CD4-positive, alpha-beta T cell (primary cell): ENCODE results near the gene SLC23A2. TPM values are rescaled to one million over a fixed set of nuclear protein-coding genes. Genes with fewer than 3 reads are reported as not detected.

Experiments
- ATAC-seq: fragments of 200-7000 bp; cut with Tn5 transposase; one replicate; pipeline ENCODE4 v1.10.0; 2022; ENCODE audit warnings: mild to moderate bottlenecking; ENCODE audit not compliant: poor library complexity
- CTCF ChIA-PET: fragments of 350-600 bp; sonication (Branson Sonifier 250); formaldehyde crosslinking; loops from one replicate; lab custom pipeline; 2021; ENCODE audit warnings: antibody characterized with exemption, inconsistent platforms; lab: Charles Lee
- POLR2A ChIA-PET: fragments of 350-600 bp; sonication (Branson Sonifier 250); formaldehyde crosslinking; loops from one replicate; lab custom pipeline; 2021; ENCODE audit warnings: antibody characterized with exemption, inconsistent platforms; lab: Charles Lee
- DNase-seq, 14 experiments: peaks; one replicate each; pipeline ENCODE4 v3.0.0-alpha.2; 2013 to 2020; ENCODE audit warnings: mixed read lengths in 2 of 14
- H3K27ac ChIP-seq, 2 donors: one replicate each; pipeline versions ENCODE4 v1.5.1 to v1.7.0; 2013; ENCODE audit warnings: low read length in 2 of 2, low read depth in 1 of 2, mild to moderate bottlenecking in 1 of 2
- H3K27me3 ChIP-seq, 2 experiments: 1 replicate in 1 of 2; 2 replicates in 1 of 2; pipeline versions ENCODE4 v1.6.1 to v1.7.0; 2013; ENCODE audit warnings: low read length in 2 of 2, control low read depth in 1 of 2, mild to moderate bottlenecking in 1 of 2, moderate library complexity in 1 of 2; ENCODE audit not compliant: insufficient read depth in 2 of 2, control insufficient read depth in 1 of 2
- H3K36me3 ChIP-seq: one replicate; pipeline ENCODE4 v1.6.1; 2013; ENCODE audit warnings: low read length, control low read depth; ENCODE audit not compliant: insufficient read depth
- H3K4me1 ChIP-seq: one replicate; pipeline ENCODE4 v1.6.1; 2013; ENCODE audit warnings: low read length, control low read depth; ENCODE audit not compliant: insufficient read depth
- H3K4me3 ChIP-seq: one replicate; pipeline ENCODE4 v1.5.1; 2013; ENCODE audit warnings: mild to moderate bottlenecking, low read length, moderate library complexity
- H3K9me3 ChIP-seq, 2 experiments: 1 replicate in 1 of 2; 2 replicates in 1 of 2; pipeline versions ENCODE4 v1.6.1 to v1.7.0; 2013; ENCODE audit warnings: low read length in 2 of 2, mild to moderate bottlenecking in 2 of 2, control low read depth in 1 of 2, moderate library complexity in 1 of 2; ENCODE audit not compliant: control insufficient read depth in 1 of 2, insufficient read depth in 1 of 2
- H3K27ac Mint-ChIP-seq: one replicate; pipeline ENCODE4 v1.8.0; 2020; ENCODE audit warnings: mixed read lengths
- H3K27me3 Mint-ChIP-seq: one replicate; pipeline ENCODE4 v1.8.0; 2021; ENCODE audit warnings: mixed read lengths
- H3K36me3 Mint-ChIP-seq: one replicate; pipeline ENCODE4 v1.8.0; 2021; ENCODE audit warnings: low read depth, mixed read lengths
- H3K4me1 Mint-ChIP-seq: one replicate; pipeline ENCODE4 v1.8.0; 2021; ENCODE audit warnings: low read depth, mixed read lengths
- H3K4me3 Mint-ChIP-seq: one replicate; pipeline ENCODE4 v1.8.0; 2020; ENCODE audit warnings: mild to moderate bottlenecking, mixed read lengths
- H3K9me3 Mint-ChIP-seq: one replicate; pipeline ENCODE4 v1.8.0; 2020; ENCODE audit warnings: mixed read lengths
- CTCF ChIP-seq: fragments of 200-600 bp; IDR thresholded peaks from one replicate; pipeline ENCODE4 v1.8.0; 2022; ENCODE audit warnings: antibody characterized with exemption, mild to moderate bottlenecking
- intact Hi-C, 2 experiments: fragments of 100-400 bp; cut with DNase I in 1 of 2; cut with micrococcal nuclease in 1 of 2; formaldehyde crosslinking; loops; one replicate each; pipeline versions ENCODE4 v1.15.1 to v1.9.0; 2023 to 2025; cut with DNase I, micrococcal nuclease
- total RNA-seq, 174 experiments: library from RNA in 2 of 174; stranded (reverse) in 2 of 174; gene quantifications; one replicate each; pipeline ENCODE4 v1.2.3 and lab custom pipeline; 2021 to 2026

Gene SLC23A2
- total RNA-seq, 2 experiments from 2014 or later: 22.8 to 23.0 TPM

GRCh38 chr20:4830259-4830658 lies 171.1 kb downstream of the SLC23A2 start:
- no peak for TF ChIP-seq CTCF
- Histone ChIP-seq H3K9me3 (no peaks in the 10 kb centered on the region), H3K4me1 (no peaks in the 10 kb centered on the region), H3K27me3 (no peaks in the 10 kb centered on the region), H3K4me3 (no peak overlapping the region), H3K27ac (no peak overlapping the region), H3K36me3 (no peaks in the 10 kb centered on the region)
- H3K36me3 Mint-ChIP-seq: no peaks in the 10 kb centered on the region
- DNase-seq (no peak), ATAC-seq (no peak)
- H3K4me3 Mint-ChIP-seq: no peak overlapping the region
- intact Hi-C loops: no loop called here
- H3K9me3 Mint-ChIP-seq: peaks cover 6% of the 10 kb centered on the region
- ChIA-PET CTCF (interaction anchor here (2.0 kb wide), 1 partner anchor 15 kb away, joined by 6 read pairs; no protein-coding TSS in a partner anchor), POLR2A (interaction anchor here (1.3 kb wide), 1 partner anchor 19 kb away, joined by 4 read pairs; no protein-coding TSS in a partner anchor)
- no peaks in the 10 kb centered on the region for H3K4me1 Mint-ChIP-seq
- no peaks in the 10 kb centered on the region for H3K27me3 Mint-ChIP-seq
- H3K27ac Mint-ChIP-seq: no peak overlapping the region

- TF ChIP-seq CTCF: no peak
- no peak overlapping the region for H3K4me3 Mint-ChIP-seq
- H3K9me3 Mint-ChIP-seq: peaks cover 6% of the 10 kb centered on the region
- Histone ChIP-seq H3K27ac (peak overlapping the region in 1 of 2 donors; percentile 5), H3K27me3 (no peaks in the 10 kb centered on the region), H3K4me3 (no peak overlapping the region), H3K9me3 (no peaks in the 10 kb centered on the region), H3K36me3 (no peaks in the 10 kb centered on the region), H3K4me1 (no peaks in the 10 kb centered on the region)
- ATAC-seq: no peak
- H3K27ac Mint-ChIP-seq: no peak overlapping the region
- peak in 3 of 14 experiments; percentile 24 to 66 (median 55) for DNase-seq
- no peaks in the 10 kb centered on the region for H3K27me3 Mint-ChIP-seq
- H3K36me3 Mint-ChIP-seq: no peaks in the 10 kb centered on the region
- CTCF ChIA-PET: interaction anchor here (2.0 kb wide), 1 partner anchor 15 kb away, joined by 6 read pairs; no protein-coding TSS in a partner anchor
- intact Hi-C loops: no loop called here
- no peaks in the 10 kb centered on the region for H3K4me1 Mint-ChIP-seq
- POLR2A ChIA-PET: interaction anchor here (1.3 kb wide), 1 partner anchor 18 kb away, joined by 4 read pairs; no protein-coding TSS in a partner anchor
Measured at GRCh38 chr20:4829514-4830215, 171.6 kb downstream of the SLC23A2 start.

GRCh38 chr20:4828830-4829513 lies 172.3 kb downstream of the SLC23A2 start:
- DNase-seq (no peak), ATAC-seq (no peak)
- H3K4me1 ChIP-seq: peaks cover 2% of the 10 kb centered on the region
- no peak for TF ChIP-seq CTCF
- no peaks in the 10 kb centered on the region for H3K36me3 ChIP-seq
- ChIA-PET CTCF (interaction anchor here (2.0 kb wide), 1 partner anchor 14 kb away, joined by 6 read pairs; no protein-coding TSS in a partner anchor), POLR2A (interaction anchor here (0.6 to 1.3 kb wide), 2 partner anchors 12 to 17 kb away, joined by 3 to 4 read pairs; no protein-coding TSS in a partner anchor)
- no peaks in the 10 kb centered on the region for H3K9me3 ChIP-seq
- peaks cover 4% of the 10 kb centered on the region for H3K4me1 Mint-ChIP-seq
- no peaks in the 10 kb centered on the region for H3K27me3 Mint-ChIP-seq
- no peak overlapping the region for H3K4me3 Mint-ChIP-seq
- H3K9me3 Mint-ChIP-seq: peaks cover 6% of the 10 kb centered on the region
- H3K27ac ChIP-seq: peak overlapping the region in 1 of 2 donors; percentile 5
- H3K27ac Mint-ChIP-seq: peak overlapping the region; percentile 34
- no peak overlapping the region for H3K4me3 ChIP-seq
- intact Hi-C loops: no loop called here
- H3K27me3 ChIP-seq: no peaks in the 10 kb centered on the region
- H3K36me3 Mint-ChIP-seq: peaks cover 3% of the 10 kb centered on the region
